GM21447 (cell line): ENCODE data around the gene MAGT1.
"Not testable (repeated sequence)": the region's sequence is repeated elsewhere in the genome, so short reads cannot be mapped to it uniquely, and the experiment has no call there.

ENCODE experiments used
- ATAC-seq: cut with Tn5 transposase; IDR thresholded peaks from one replicate; pipeline ENCODE4 v1.9.1; 2021; ENCODE audit not compliant: unreplicated experiment

MAGT1 gene

DNA sequence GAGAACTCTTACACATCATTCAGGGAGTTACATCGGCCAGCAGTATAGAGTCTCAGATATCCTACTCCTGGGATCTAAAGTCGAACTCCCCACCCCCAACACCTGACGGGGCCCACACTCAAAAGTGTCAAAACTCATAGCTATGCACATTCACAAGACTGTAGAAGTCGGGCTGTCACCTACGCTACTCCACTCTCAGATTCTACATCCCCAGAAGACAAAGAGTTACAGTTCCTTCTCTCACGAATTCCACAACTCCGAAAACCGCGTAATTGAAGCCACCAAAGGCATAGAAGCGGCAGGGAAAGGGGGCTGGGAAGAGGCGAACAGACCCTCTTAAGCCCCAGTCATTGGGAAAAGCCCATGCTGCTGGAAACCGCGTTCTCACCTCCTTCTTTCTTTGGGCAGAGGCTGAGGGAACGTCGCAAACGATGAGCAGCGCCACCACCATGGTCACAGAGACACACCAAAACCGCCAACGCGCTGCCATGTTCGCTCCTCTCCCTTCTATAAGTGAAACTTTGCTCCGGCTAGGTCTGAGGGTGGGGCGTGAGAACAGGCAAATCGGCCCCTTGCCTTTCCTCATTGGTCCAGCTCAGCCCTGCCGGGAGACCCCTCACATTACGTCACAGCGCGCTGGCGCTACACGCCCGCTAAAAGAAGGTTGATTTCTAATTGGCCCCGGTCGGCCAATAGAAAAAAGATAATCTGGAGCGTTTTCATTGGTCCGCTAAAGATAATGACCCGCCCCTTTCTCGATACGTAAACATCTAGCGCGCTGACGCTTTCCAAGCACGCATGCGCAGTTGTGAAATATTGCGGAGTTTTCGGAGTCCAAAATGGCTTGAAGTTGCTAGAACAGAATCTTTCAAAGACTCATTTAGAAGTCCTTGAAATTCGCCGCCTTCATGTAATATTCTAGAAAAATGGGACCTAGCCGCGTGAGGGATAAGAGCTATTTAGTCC, at the start of gene MAGT1:
MAGT1 (minus strand) TSS at position 515 of the 966 bp plus-strand sequence; CDS start at position 490, 25 bp downstream.
- ATAC-seq, result peak; percentile 92

DNA sequence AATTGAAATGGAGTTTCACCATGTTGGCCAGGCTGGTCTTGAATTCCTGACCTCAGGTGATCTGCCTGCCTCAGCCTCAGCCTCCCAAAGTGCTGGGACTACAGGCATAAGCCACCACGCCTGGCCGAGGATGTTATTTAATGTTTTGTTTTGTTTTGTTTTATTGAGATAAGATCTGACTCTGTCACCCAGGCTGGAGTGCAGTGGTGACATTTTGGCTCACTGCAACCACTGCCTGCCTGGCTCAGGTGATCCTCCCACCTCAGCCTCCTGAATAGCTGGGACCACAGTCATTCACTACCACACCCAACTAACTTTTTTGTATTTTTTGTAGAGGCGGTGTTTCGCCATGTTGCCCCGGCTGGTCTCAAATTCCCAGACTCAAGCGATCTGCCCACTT, 49.8 kb upstream of the MAGT1 start:
- ATAC-seq, result not testable (repeated sequence)

DNA sequence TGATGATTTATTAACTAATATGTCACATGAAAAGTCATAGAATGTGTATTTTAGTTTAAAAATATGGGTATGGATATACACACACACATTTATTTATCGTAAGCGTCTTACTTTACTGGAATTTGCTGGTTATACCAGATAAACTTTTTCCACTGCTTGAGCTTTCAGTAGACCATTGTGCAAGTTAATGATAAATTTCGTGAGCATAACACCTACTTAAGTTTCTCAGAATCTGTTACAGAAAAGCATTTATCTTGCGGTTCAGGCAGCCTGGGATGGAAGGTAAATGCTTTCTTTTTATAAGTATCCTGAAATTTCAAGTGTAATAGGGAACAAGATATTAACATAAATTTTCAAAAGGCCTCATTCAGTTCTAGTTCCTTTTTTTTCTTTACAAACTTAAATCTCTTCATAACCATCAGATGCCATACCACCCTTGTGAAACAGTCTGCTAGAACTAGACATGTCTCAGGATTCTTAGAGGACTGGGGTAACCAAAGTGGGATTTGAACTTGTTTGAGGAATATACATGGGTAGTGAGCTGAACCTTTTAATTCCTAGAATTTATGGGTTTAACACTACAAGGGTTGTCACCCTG, 42.9 kb upstream of the MAGT1 start:
- no peak for ATAC-seq

GRCh38 chrX:77937291-77937690, 42.1 kb upstream of the MAGT1 start:
- no peak for ATAC-seq

- no peak for ATAC-seq
Measured at GRCh38 chrX:77936299-77936698, 41.1 kb upstream of the MAGT1 start.

- ATAC-seq, result no peak
Measured at GRCh38 chrX:77935886-77936285, 40.7 kb upstream of the MAGT1 start.

- no peak for ATAC-seq
Measured at GRCh38 chrX:77930581-77930980, 35.3 kb upstream of the MAGT1 start.

GRCh38 chrX:77925764-77926163, 30.5 kb upstream of the MAGT1 start:
- no peak for ATAC-seq

- ATAC-seq, result no peak
Measured at GRCh38 chrX:77924320-77924859, 29.2 kb upstream of the MAGT1 start.

GRCh38 chrX:77922787-77923186, 27.6 kb upstream of the MAGT1 start:
- no peak for ATAC-seq

DNA sequence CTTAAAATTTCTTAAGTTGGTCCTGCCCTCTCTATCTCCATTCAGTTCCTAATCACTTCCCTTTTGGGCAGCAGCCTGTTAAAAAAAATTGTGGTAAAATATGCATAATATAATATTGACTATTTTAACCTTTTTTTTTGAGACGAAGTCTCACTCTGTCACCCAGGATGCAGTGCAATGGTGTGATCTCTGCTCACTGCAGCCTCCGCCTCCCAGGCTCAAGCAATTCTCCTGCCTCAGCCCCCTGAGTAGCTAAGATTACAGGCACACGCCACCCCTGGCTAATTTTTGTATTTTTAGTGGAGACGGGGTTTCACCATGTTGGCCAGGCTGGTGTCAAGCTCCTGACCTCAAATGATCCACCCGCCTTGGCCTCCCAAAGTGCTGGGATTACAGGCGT, 24.1 kb upstream of the MAGT1 start:
- ATAC-seq, result not testable (repeated sequence)

- ATAC-seq, result no peak
Measured at GRCh38 chrX:77918568-77918967, 23.3 kb upstream of the MAGT1 start.

- peak; percentile 70 for ATAC-seq
Measured at GRCh38 chrX:77917294-77917933, 22.2 kb upstream of the MAGT1 start.

GRCh38 chrX:77910108-77910840, 15.0 kb upstream of the MAGT1 start, which contains the start of gene ATP7A:
ATP7A (plus strand) TSS chrX:77910693; CDS start chrX:77971642, 60,949 bp downstream.
- ATAC-seq, result peak; percentile 95

GRCh38 chrX:77901506-77901905, 6.3 kb upstream of the MAGT1 start:
- ATAC-seq, result no peak

DNA sequence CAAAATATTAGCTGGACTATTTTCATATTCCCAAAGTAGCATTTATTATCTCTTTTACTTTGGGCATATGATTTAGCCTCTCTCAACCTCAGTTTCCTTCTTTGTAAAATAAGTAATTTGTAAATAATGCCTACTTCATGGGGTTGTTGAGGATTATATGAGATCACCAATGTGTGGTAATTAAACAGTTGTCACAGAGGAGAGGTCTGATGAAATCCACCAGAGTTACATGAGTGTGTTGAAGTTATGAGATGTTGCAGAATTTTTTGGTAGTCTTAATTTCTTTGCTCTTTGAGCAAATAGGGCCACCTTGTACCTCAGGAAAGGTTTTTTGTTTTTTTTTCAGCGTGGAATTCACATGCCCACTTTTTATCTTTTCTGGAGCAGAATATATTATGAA, 5.5 kb upstream of the MAGT1 start:
- no peak for ATAC-seq

GRCh38 chrX:77899081-77899828, 4.0 kb upstream of the MAGT1 start, which contains the start of gene COX7B:
COX7B (plus strand) TSS chrX:77899468; CDS start chrX:77899554, 86 bp downstream.
- ATAC-seq, result peak; percentile 50

- ATAC-seq, result no peak
Measured at GRCh38 chrX:77893713-77894112, 1.5 kb downstream of the MAGT1 start.

DNA sequence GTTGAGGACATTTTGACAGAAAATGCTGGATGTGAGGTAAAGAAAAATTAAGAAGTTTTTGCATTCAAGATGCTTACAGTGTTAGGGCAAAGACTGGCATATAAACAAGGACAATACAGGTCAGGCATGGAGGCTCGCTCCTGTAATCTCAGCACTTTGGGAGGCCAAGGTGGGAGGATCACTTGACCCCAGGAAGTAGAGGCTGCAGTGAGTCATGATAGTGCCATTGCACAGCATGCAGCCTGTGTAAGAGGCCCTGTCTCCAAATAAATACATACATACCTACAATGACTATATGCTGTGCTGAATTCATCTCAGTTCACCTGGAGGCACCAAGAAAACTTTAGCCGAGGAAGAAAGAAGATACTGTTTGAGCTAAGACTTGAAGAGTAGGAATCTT, 2.3 kb downstream of the MAGT1 start:
- ATAC-seq, result no peak

- ATAC-seq, result not testable (repeated sequence)
Measured at GRCh38 chrX:77881418-77881817, 13.8 kb downstream of the MAGT1 start.
